B cell (primary cell): ENCODE measurements around the gene LYRM1.

Source experiments
- CTCF ChIP-seq: fragments of 200-600 bp; IDR thresholded peaks from one replicate; pipeline ENCODE4 v1.8.0; 2022; ENCODE audit warnings: antibody characterized with exemption, mild to moderate bottlenecking
- EZH2 ChIP-seq: IDR thresholded peaks from 2 replicates; pipeline ENCODE4 v1.6.1; 2012; ENCODE audit warnings: borderline replicate concordance, low read depth, mild to moderate bottlenecking, moderate library complexity, low read length; ENCODE audit not compliant: insufficient read depth, poor library complexity, severe bottlenecking

GRCh38 chr16:20868890-20869289 is 31.7 kb upstream of the LYRM1 start:
- TF ChIP-seq CTCF, result no peak
- TF ChIP-seq EZH2, result no peak
